Breast epithelium (tissue), 3 donors: ENCODE results near the gene DPP3.
"Not testable (repeated sequence)": the region's sequence is repeated elsewhere in the genome, so short reads cannot be mapped to it uniquely, and the experiment has no call there.

Experiments used
- POLR2A ChIP-seq: fragments of 450-650 bp; IDR thresholded peaks from one replicate; pipeline ENCODE4 v1.6.1; 2016; ENCODE audit warnings: antibody characterized with exemption, mild to moderate bottlenecking, moderate library complexity
- POLR2AphosphoS5 ChIP-seq, 3 donors: sonication (generic); formaldehyde crosslinking; IDR thresholded peaks; one replicate each; pipeline ENCODE4 v1.6.1; 2017; ENCODE audit warnings: antibody characterized with exemption in 3 of 3
- TF ChIP-seq, protein P1 (sequence below), 3 donors: fragments of 450-650 bp; IDR thresholded peaks; one replicate each; pipeline ENCODE4 v1.5.1; 2016 to 2017; ENCODE audit warnings: antibody characterized with exemption in 3 of 3, mild to moderate bottlenecking in 3 of 3, moderate library complexity in 3 of 3

GRCh38 chr11:66431871-66432329 lies 48.3 kb upstream of the DPP3 start:
- TF ChIP-seq POLR2A; POLR2AphosphoS5 (IDR thresholded peaks at IDR 0.05): not testable (repeated sequence)
- TF ChIP-seq, protein P1, sequence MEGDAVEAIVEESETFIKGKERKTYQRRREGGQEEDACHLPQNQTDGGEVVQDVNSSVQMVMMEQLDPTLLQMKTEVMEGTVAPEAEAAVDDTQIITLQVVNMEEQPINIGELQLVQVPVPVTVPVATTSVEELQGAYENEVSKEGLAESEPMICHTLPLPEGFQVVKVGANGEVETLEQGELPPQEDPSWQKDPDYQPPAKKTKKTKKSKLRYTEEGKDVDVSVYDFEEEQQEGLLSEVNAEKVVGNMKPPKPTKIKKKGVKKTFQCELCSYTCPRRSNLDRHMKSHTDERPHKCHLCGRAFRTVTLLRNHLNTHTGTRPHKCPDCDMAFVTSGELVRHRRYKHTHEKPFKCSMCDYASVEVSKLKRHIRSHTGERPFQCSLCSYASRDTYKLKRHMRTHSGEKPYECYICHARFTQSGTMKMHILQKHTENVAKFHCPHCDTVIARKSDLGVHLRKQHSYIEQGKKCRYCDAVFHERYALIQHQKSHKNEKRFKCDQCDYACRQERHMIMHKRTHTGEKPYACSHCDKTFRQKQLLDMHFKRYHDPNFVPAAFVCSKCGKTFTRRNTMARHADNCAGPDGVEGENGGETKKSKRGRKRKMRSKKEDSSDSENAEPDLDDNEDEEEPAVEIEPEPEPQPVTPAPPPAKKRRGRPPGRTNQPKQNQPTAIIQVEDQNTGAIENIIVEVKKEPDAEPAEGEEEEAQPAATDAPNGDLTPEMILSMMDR (IDR thresholded peaks at IDR 0.05) = not testable (repeated sequence)
